Measurements from ENCODE around the gene ANO8.
A peak's percentile ranks its signal among the peaks of the same experiment; 100 is the strongest.
"Not testable (repeated sequence)": the region's sequence is repeated elsewhere in the genome, so short reads cannot be mapped to it uniquely, and the experiment has no call there.

The ANO8 gene, protein sequence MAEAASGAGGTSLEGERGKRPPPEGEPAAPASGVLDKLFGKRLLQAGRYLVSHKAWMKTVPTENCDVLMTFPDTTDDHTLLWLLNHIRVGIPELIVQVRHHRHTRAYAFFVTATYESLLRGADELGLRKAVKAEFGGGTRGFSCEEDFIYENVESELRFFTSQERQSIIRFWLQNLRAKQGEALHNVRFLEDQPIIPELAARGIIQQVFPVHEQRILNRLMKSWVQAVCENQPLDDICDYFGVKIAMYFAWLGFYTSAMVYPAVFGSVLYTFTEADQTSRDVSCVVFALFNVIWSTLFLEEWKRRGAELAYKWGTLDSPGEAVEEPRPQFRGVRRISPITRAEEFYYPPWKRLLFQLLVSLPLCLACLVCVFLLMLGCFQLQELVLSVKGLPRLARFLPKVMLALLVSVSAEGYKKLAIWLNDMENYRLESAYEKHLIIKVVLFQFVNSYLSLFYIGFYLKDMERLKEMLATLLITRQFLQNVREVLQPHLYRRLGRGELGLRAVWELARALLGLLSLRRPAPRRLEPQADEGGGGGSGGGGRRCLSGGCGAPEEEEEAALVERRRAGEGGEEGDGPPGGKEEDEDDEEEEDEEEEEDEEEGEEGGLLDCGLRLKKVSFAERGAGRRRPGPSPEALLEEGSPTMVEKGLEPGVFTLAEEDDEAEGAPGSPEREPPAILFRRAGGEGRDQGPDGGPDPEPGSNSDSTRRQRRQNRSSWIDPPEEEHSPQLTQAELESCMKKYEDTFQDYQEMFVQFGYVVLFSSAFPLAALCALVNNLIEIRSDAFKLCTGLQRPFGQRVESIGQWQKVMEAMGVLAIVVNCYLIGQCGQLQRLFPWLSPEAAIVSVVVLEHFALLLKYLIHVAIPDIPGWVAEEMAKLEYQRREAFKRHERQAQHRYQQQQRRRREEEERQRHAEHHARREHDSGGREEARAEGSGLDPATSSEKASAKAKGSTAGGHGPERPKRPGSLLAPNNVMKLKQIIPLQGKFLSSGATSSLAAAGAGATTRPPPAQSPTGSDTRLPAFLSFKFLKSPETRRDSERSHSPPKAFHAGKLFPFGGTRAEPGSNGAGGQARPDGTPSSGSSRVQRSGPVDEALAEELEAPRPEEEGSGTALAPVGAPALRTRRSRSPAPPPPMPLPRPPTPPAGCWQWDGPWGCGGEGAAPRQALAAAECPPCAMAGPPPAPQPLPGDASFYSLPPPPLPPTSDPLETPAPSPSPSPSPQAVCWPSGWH

DNA sequence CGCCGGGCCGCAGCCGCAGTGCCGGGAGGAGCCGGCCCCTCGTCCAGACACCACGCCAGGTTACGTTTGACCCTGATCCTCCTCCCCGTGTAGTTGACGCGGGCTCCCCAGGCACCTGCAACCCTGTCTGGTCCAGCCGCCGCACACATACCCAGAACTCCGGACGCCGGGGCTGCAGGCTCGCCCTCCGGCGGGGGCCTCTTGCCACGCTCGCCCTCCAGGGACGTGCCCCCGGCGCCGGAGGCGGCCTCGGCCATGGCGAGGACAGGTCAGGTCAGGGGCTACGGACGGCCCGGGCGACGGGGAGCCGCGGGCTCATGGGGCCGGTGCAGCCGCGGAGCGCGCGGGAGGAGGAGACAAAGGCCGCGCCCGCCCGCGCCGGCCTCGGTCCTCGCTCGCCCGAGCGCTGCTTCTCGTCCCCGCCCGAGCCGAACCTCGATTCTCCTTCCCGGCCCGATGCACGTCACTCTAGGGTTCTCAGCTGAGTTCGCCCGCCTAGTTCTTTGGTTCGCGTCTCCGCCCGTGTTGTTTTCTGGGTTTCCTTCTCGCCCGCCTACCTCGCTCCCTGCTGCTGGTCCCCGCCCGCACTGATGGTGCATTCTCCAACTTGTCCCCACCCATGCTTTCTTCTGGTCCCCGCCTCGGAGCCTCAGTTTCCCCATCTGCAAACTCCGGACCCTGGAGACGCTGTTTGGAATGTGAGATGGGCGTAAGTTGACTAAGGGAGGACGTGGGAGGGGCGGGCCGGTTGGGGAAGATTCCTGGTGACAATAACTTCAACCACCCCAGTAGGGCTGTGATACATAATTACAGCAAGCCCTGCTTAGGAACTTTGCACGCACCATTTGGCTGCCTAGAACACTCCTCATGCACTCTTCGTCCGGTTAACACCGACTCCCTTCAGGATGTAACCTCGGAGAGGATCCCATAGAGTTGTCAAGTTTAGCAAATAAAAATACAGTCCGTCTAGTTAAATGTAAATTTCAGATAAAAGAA is at the start of gene ANO8:
ANO8 (minus strand) TSS at position 442 of the 996 bp plus-strand sequence; CDS start at position 257, 185 bp downstream.
- DNase-seq, result peak; percentile 98

DNA sequence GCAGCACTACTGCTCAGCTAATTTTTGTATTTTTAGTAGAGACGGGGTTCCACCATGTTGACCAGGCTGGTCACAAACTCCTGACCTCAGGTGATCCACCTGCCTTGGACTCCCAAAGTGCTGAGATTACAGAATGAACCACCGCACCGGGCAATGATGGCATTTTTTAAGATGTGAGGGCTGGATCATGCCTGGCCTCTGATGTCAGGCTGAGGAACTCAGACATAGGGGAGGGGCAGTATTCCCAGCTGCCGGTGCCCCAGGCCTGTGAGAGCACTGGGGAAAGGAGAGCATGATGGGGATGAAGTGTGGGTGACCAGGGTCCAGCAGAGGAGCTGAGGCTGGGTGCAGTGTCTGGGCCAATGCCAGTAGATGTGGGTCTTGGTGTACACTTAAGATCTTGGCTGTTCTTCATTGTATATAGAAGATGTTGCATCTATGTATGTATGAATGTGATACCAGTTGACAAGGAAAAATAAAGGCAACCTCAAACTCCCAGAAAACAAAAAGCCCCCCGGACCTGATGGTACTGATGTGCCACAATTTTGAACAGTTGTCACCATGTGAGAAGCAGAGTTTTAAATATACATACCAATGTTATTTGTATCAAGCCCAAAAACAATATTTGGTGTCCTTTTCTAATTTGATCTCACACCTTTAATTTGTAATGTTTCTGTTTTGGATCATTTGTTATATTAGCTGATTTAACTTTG is 45.9 kb upstream of the ANO8 start:
- DNase-seq, result no peak

DNA sequence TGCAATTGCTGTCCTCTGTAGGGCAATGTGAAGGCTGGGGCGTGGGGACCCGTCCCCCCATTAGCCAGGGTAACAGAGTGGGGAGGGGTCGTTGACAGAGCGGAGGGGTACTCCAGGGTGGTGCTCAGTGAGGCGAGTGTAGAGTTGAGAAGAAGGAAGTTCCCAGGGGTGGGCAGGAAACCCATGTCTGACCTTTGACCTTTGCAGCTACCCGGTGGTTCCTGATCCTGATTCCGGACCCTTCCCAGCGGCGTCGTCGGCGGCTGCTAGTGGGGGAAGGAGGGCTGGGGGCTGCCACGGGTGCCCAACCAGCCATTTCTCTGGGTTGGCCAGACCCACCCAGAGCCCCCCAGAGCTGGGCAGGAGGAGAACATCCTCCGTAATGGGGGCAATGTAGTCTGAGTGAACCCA is 44.6 kb upstream of the ANO8 start:
- DNase-seq, result no peak

GRCh38 chr19:17378271-17378670 is 43.6 kb upstream of the ANO8 start:
- DNase-seq, result no peak

DNA sequence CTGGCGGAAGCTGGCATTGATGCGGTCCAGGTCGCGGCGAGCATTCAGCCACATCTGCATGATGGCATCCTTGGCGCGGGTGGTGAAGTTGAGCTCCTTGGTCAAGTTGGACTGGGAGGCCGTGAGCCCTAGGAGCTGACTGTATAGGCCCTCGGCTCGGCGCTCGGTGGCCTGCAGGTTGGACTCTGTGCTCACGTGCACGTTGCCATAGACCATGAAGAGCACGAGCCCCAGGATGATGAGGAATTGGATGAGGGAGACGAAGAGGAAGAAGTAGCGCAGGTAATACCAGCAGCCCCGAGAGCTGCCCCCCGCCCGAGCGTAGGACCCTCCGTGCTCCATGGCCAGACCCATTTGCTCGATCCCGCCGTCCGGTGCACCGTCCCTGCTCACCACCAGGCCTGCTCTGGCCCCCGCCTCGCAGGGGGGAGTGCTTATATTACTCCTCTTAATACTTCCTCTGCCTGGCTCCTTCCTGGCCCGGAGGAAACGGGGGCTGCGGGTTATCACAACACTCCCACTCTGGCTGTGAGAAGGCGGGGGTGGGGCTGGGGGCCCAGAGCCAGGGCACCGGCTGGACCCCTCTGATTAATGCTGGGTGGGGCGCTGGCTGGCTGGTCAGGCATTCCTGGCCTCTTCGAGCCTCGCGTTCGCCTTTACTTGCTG is 42.4 kb upstream of the ANO8 start, which contains the start of gene PLVAP:
PLVAP (minus strand) TSS at position 408 of the 666 bp plus-strand sequence; CDS start at position 354, 54 bp downstream.
- no peak for DNase-seq

GRCh38 chr19:17370026-17370587 is 35.5 kb upstream of the ANO8 start:
- DNase-seq, result no peak

GRCh38 chr19:17365361-17365760 is 30.7 kb upstream of the ANO8 start:
- DNase-seq, result no peak

- DNase-seq, result not testable (repeated sequence)
Observed at GRCh38 chr19:17363852-17364605, 29.4 kb upstream of the ANO8 start.

GRCh38 chr19:17359905-17360800 is 25.5 kb upstream of the ANO8 start:
- DNase-seq, result no peak

GRCh38 chr19:17358395-17358794 is 23.7 kb upstream of the ANO8 start:
- DNase-seq, result no peak

GRCh38 chr19:17357724-17358123 is 23.1 kb upstream of the ANO8 start:
- DNase-seq, result no peak

DNA sequence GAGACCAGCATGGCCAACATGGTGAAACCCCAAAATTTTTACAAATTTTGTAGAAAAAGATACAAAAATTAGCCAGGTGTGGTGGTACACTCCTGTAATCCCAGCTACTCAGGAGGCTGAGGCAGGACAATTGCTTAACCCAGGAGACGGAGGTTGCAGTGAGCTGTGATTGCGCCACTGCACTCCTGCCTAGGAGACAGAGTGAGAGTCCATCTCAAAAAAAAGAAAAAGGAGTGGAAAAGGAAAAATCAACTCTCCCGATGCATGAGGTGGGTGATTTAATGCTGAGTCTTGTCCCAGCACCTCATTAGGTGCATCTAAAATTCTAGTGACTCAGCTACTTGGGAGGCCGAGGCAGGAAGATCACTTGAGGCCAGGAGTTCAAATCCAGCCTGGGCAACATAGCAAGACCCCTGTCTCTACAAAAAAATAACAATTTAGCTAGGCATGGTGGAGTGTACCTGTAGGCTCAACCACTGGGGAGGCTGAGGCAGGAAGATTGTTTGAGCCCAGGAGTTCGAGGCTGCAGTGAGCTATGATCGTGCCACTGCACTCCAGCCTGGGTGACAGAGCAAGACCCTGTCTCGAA is 22.5 kb upstream of the ANO8 start:
- no peak for DNase-seq

- no peak for DNase-seq
Observed at GRCh38 chr19:17353386-17353785, 18.7 kb upstream of the ANO8 start.

DNA sequence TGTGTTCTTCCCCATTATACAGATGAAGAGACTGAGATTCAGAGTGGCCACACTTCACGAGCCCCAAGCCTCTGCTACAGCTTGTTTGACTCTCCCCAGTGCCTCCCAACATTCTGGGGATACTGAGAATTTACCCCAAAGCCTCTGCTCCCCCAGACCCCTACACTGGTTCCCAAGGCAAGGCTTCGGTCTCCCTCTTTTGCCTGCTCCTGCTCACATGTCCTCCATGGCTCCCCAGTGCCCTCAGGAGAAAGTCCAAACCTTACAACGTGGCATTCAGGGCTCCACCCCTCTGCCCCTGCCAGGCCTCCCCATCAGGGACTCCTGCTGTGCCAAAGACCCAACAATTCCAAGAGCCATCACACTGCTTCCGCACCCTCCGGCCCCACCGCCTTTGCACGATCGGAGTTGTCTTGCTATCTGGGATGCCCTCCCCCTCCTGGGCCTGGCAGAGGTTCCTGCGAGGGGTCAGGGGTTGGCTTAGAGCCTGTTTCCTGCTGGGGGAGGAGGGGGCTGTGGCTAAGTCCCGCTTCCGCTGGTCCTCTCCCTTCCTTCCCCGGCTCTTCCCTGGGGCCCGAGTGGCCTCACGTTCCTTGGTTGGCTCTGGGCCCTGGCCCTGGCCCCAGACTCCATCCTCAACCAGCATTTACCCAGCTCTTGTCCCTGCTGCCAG is 18.1 kb upstream of the ANO8 start:
- no peak for DNase-seq

GRCh38 chr19:17351815-17352435 is 17.3 kb upstream of the ANO8 start:
- DNase-seq, result no peak

GRCh38 chr19:17348700-17349099 is 14.0 kb upstream of the ANO8 start:
- no peak for DNase-seq

DNA sequence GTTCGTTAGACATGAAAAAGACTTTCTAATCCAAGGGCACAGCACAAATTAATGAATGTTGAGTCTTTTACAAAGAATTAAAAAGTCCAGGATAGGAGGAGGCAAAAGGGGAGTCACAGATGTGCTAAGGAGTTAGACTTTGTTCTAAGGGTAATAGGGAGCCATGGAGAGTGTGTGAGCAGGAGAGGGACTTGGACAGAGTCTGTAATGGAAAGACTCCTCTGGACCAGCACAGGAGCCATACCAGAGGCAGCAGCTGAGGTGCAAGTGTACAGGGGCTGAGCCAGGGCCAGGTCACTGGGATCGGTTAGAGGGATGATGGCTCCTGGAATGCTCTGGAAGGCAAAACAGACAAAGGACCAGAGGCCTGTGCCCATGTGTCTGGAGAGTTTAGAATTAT is 13.2 kb upstream of the ANO8 start:
- DNase-seq, result no peak
